Central memory CD4-positive, alpha-beta T cell (primary cell): ENCODE measurements around the gene ARHGEF4.
A peak's percentile ranks its signal among the peaks of the same experiment; 100 is the strongest.

ENCODE experiments used
- DNase-seq: peaks from one replicate; pipeline ENCODE4 v3.0.0; 2022

Gene ARHGEF4

DNA sequence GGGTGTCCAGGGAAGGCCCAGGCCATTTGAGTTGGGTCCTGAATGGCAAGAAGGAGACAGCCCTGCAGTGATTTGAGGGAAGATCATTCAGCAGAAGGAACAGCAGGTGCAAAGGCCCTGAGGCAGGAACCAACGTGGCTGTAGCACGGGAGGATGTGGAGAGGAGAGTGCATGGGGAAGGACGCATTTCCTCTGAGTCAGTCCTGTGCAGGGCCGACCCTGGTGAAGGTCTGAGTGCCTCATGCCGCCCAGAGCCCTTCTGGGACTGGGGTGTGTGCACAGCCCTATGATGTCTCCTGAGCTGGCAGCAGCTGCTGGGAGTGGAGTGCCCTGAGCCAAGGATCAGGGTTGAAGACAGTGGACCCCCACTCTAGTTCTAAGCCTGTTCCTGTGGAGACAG, 17.9 kb upstream of the ARHGEF4 start:
- no peak for DNase-seq

DNA sequence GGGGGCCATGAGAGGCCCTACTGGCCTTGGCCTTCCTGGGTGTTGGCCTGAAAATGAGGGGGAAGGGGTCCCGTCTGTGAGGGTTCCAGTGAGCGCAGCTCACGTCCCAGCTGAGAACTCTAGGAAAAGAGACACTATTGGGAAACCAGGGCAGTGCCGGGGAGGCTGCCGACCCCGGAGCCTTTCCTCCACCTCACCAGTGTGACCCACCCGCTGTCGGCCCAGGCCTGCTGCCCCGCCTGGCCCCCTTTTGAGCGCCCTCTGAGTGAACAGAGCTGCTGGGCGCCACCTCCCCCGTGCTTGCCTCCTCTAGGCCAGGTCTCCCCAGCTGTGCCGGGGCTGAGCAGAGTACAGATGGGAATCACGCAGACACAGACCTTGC, 17.5 kb upstream of the ARHGEF4 start:
- DNase-seq = no peak

DNA sequence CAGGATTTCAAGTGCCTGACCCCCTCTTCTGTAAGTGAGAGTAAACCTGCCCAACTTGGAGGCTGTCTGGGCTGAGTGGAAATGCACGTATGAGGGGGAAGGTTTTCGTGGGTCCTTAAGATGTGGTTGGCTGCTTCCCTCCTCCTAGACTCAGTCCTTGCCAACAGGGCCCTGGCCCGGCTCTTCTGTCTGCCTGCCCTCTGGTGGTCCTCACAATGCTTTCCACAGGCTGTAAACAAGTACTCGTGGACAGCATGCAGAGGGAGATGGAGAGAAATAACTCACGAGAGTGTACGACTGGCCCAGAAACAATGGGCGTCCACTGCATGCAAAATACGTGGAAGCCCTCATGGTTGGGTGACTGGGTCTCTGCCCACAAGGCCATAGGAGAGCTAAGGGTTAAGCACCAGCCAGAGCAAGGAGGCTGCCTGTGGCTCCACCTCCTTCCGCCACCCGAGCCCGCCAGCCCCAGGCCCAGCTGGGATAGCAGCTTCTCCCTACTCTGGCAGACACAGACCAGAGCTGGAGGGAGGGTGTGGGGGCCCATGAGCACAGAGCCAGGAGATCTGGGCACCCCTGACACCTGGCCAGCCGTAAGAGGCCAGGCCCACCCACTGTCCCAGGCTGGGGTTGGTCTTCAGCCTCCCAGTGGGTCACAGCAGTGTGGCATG, 17.0 kb upstream of the ARHGEF4 start:
- no peak for DNase-seq

DNA sequence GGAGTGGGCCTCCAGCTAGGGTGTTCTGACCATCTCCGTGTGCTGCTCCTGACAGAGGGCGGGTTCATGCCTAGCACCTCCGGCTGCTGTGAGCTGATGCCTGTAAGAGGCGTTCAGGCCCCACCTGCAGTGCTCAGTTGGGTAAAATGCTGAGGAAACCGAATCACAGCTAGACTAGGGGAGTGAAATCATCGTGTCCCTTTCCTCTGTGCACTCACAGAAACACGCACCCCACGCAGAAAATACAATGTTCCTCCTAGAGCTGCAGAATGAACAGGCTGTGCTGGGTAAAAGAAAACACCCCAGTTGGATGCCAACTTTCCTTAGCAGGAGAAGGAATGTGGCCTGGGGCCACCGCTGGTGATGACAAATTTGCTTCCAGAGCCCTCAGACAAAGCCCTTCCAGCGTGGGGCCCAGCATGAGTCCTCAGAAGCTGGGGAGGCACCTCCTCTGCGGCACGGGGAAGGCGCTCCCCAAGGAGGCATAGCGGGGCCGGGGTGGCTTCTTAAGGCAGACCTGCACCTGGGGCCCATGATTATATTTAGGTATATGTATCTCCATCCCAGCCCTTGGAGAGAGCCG, 16.3 kb upstream of the ARHGEF4 start:
- DNase-seq = no peak

DNA sequence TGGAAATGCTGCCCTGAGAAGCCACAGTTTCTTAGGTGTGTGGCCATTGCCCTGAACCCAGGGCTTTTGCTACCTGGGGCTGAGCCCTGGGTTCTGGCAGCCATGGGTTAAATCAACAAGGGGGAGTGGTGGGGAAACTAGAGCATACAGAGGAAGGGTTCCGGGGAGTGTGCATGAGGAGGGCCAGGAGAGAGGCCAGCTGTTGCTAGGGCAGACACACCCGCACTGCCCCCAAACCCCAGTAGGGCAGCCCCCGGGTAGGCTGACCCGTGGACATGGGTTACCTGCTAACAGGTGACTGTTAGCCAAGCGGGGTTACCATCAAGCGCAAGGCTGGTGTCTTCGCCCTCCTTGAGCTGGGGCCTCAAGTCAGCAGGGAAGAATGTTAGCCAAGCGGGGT, 14.8 kb upstream of the ARHGEF4 start:
- DNase-seq = no peak

DNA sequence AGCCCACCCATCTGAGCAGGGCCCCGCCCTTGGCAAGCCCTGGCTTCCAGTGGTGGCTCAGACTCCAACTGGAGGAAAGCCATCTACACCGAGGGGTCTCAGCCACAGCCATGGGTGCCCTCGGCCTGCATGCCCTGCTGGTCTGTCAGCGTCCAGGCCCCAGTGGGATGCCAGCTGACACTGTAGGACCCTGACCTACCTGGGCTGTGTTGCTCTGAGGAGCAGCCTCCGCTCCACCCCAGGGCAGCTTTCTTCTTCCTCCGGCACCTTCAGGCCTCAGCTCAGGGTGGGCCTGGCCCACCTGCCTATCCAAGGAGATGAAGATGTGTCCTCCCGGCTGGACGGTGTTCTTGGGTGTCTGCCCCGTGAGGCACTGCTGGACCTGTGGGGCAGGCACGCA, 13.9 kb upstream of the ARHGEF4 start:
- no peak for DNase-seq

DNA sequence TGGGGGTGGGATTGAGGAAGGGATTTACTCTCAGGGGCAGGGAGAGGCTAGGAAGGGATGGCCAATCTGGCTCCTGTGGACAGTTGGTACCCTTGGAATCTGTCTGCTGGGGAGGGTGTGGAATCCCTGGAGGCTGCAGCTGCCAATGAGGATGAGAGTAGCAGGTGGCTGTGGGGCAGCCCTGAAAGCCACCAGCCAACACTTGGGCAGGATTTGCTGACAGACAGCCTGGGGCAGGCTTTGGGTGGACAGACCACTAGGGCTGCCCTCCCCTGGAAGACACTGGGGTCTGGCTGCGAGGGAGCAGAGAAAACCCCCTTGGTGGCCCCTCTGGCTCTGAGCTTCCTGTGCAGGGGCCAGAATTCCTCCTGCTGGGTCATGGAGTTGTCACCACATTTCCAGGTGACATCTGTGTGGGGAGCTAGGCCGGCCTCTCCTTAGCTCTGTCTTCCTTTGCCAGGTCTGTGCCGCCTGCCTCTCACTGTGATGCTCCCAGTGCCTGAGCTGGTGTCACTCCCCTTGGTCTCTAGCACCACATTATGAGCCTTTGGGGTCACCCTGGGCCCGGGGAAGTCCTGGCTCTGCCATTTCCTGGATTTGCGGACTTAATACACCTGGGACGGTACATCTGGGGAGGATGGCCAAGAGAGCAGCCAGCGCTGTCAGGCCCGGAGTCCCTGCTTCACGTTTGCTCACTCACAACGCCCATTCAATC, 13.4 kb upstream of the ARHGEF4 start:
- no peak for DNase-seq

DNA sequence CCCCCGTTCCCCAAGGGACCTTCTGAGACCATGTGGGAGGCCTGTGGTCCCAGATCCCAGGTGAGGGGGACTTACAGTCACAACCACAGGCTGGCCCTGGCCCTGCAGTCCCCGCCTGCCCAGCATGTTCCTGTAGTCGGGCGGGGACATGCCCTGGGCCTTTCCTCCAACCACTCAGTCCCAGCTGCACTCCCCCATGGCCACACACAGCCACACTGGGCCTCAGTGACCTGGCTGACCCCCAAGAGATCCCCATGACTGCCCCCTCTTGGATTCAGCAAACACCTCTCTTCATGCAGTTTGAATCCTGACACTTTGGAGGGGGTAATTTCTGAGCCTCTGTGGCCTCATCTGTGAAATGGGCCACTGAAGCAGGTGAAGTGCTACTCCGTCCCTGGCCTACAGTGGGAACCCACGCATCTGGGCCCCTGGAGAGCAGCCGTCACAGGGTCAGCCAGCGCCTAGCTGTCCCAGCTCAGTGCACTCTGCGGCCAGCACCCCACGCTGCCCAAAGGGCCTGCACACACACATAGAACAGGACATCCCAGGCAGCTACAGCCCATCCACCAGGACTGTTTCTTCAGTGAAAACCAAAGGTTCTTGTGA, 12.7 kb upstream of the ARHGEF4 start:
- no peak for DNase-seq

DNA sequence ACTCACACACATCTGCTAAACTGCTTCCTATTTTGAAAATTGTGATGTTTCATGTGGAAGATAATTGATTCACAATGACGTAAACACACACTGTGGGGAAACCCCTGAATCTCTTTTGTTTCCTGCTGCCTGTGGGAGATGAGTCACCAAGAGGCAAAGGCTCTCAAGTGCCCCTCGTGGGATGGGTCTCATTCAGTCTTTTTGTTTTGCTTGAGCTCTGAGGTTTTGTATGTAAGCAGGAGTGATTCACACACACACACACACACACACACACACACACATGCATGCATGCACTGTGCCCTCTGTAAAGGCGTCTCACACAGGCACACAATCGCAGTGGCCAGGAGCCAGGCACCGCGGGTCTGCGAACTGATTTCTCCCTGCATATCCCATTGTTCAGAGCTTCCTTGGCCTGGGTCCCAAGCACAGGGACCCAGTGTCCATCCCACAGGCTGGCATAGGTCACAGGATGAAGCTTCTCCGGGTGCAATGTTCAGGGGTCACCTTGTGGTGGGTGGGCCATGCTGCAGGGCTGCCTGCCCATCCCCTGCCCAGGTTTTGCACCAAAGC, 12.1 kb upstream of the ARHGEF4 start:
- DNase-seq = peak; percentile 87

DNA sequence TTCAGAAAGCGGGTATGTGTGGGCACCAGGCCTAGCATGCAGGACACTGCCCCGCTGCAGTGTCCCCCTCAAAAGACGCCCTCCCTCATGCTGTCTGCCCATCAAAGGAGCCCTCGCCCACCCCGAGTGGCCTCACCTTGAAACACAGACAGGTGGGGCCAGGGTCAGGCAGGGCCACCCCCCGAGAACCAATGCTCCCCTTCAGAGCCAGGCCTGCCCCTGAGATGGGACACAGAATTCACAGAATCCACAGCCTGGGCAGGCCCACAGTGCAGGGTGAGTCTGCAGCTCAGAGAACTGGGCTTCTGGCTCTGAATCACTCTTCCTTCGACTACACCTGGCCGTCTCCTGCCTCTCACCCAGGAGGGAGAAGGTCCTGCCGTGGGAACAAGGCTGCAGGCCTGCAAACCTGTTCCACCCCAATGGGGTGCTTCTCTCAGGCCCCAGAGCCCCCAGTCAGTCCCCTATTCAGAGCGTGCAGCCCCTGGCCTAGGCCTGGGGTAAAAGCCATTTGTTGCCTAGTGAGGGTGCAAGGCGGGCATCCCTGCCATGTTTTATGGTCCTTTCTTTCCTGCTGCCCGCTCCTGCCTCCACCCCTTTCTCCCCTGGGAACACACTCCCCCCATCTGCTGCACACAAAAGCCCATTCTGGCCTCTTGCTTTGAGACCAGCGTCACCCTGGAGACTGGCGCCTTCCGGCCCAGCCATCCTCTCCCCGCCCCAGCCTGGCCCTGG, 11.3 kb upstream of the ARHGEF4 start:
- no peak for DNase-seq

DNA sequence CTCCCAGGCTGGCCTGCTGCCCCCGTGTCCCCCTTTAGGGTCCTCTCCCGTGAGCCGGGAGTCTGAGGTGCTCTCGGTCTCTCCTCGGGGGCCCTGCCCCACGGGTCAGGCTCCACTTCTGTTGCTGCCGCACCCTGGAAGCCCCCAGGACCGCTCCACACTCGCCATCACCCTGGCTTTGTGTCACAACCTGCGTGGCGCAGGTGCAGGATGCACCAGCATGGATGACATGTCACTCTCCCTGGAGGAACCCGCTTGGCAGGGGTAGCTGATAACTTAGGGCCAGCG, 10.8 kb upstream of the ARHGEF4 start:
- no peak for DNase-seq

DNA sequence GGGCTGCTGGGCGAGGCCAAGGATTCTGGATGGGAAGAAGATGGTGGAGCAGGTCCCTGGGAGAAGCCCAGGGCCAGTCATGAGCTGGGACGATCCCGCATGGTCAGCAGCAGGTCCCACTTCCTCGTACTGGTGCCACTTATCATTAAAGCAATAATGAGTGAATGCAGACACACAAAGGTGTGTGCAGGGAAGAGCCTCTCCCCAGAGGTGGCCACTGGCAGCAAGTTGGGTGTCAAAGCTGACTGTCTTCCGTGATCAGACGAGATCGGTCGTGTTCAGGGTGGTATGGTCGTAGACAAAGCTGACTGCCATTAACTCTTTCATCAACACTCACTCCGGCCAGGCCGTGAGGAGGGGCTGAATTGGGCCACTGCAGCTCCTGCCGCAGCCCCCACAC, 10.3 kb upstream of the ARHGEF4 start:
- no peak for DNase-seq

DNA sequence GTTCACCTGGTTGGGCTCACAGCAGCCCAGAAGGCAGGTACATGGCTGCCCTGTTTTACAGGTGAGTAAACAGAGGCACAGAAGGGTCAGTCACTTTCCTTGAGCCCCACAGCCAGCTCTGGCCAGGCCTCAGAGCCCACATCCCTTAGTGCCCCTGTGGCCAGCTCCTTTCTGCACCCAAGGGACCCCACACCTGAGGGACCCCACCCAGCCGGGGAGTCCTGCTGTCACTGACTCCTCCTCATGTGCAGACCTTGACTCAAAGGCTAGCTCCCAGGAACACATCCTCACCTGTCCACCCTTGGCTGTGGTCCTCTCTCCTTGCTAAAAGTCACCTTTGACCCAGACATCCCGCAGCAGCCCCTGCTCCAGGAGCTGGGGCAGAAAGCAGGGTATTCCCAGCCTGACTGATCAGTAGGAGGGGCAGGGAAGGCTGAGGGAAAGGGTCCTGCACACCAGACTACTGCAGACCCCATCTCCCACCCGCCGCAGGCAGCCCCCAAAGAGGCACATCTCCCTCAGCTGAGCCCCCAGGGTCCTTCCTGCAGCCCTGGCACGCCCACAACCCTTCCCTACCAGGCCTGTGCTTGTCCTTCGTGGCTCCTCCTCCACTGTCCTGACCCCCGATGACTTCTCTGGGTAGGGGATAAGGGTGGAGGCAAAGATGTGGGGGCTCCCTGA, 9.8 kb upstream of the ARHGEF4 start:
- DNase-seq = no peak

DNA sequence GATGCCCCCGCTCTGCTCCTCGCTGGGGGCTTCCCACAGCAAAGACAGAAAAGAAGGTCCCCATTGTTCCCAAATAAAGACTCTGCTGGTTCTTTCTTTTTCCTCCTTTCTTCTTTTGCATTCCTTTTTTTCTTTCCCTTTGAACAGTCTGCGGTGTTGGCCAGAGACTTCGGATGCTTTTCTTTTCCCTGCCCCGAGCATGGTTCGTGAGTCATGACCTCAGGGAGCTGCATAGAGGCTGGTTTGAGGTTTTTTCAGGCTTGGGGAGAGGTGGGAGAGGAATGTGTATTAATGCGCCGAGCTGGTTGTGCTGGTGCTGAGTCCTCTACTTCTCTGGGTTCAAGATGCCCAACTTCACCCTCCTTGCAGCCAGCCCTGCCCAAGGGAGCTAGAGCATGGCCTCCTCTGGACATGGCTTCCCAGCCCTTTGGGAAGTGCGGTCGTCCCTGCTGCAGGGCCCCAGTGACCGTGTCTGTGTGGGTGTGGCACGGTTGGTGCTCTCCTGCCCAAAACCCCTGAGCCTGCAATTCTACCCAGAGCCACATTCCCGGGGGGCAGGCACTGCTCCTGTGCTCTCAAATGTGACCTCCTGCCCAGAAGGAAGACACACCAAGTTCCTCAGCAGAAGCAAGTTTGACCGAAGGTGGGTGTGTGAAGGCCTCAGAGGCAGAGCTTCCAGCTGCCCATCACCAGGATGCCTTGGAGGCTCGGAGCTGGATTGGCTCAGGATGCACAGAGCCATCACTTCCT, 9.0 kb upstream of the ARHGEF4 start:
- no peak for DNase-seq

DNA sequence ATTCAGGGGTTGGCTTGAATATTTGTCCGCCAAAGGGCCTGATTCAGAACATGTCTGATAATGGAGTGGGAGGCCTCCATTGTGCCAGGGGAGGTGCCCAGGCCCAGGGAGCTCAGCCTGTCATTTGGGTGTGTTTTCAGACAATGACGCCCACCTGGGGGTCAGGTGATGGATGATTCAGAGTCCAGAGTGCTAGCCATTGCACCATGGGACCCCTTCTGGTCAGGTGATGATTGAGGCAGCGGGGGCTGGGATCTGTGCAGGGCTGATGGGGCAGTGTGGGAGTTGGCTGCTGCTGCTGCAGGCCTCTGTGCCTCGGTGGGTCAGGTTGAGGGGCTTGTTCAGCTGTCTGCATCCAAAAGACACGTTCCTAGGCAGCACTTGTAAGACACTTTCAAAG, 8.3 kb upstream of the ARHGEF4 start:
- no peak for DNase-seq

DNA sequence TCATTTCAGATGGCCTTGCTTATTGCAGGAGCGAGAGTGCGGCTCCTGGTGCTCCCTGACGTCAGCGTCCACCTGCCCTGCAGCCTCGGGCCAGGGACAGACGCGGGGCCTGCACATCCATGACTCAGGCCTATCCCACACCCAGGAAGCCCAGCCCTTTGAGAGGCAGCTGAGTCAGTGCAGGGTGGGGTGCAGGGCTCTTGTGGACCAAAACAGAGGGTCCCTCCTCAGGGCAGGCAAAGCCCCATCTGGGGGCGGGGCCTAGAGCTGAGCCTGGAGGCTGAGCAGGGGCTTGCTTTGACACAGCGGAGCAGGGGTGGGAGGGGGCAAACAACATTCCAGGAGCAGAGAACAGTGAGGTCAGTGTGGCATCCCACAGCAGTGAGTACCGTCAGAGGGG, 7.7 kb upstream of the ARHGEF4 start:
- no peak for DNase-seq

DNA sequence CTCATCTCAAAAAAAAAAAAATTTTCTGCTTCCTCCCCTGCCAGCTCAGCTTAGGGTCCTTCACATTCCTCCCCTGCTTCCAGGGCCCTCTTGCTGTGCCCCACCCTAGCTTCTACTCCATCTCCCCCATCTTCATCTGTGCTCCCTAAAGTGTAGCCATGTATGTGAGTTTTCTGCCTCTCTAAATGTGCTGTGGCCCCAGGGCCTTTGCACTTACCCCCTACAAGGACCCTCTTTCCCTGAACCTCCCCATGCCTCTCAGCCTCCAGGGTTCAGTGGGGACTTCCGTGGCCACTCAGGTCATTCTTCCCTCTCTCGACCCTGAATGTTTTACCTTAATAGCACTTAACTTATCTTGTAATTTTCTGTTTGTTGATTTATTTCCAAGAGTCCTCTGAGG, 6.2 kb upstream of the ARHGEF4 start:
- DNase-seq = no peak

DNA sequence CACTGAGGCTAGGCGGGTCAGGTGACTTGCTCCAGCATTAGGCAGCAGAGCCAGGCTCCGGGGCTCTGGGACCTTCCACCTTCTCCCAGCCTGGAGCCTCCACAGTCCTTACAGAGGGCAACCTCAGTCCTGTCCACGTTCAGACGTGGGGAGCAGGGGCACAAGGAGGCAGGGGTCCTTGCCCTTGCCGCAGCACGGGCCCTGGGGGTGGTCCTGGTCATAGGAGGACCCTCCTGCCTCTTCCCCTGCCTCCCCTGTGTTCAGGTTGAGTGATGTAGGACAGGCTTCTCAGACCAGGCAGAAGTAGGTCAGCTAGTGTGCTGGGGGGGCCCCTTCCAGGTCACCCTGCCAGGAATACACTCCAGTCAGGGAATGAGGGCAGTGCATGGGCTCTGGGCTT, 5.4 kb upstream of the ARHGEF4 start:
- DNase-seq = no peak

DNA sequence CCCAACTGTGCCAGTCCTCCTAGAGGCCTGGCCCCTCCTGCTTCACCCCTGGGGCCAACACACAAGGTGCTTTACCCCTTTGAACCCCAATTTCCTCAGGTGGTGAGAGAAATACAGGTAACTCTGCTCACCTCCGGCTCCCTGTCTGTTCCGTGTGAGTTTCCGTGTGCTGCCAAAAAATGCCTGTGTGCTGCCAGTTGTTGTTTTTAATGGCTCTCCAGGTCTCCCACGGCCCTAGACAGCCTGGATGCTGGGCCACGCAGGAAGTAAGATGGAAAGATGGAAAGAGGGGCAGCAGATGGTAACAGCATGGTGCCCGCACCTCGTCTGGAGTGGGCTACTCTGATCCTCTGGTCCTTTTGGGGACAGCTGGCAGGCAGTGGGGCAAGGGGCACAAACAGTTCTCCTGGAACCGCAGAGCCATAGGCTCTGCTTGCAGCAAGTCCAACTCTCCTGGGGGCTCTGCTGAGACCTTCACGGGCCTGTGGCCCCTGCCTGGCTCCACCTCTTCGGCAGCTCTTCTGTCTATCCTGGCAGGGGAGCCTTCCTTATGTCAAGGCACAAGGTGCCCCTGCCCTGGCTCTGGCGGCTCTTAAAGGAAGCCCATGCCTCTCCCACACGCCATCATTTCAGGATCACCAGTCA, 4.3 kb upstream of the ARHGEF4 start:
- DNase-seq = no peak

DNA sequence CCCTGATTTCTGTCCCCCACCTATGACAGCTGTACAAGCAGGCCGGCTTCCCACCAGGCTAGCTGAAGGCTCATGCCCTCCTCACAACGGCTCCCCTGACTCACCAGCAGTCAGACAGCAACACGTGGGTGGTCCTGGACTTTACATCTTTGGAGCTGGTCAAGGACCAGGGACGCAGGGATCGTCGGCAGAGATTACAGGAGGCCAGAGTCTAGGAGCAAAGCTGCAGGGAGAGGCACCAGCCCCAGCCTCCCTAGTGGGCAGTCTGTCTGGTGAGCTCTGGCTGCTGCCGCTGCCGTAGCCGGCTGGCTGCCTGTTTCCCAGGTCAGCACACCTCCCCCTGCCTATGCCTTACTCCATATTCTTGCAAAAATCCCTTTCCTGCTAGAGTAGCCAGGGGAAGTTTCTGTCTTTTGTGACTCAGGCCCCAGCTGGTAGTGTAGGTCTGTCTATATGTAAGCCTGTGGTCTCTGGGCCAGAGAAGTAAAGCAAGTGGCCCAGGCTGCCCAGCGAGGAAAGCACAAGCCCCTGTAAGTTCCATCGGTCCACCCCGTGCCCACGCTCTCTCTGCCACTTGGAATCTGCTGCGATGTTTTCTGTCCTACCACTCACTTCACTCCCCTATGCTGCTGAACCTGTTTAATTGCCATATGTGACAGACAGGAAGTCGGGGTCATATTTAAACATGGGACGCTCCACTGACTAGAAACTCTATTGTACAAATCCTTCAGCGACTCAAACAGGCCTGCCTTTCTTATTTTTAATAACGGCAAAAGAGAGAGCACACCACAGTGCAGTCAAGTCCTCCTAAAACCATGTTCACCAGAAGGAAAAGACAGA, 2.4 kb upstream of the ARHGEF4 start:
- no peak for DNase-seq
